Body of pancreas (tissue), 4 donors: ENCODE measurements around the gene RNF13. TPM values are rescaled to one million over a fixed set of nuclear protein-coding genes. Genes with fewer than 3 reads are reported as not detected.

Experiments used
- ATAC-seq: fragments of 150-250 bp; one replicate; pipeline ENCODE4 v1.9.1; 2016
- DNase-seq, 4 donors: peaks; one replicate each; pipeline ENCODE4 v3.0.0-alpha.2; 2019
- H3K27ac ChIP-seq, 4 donors: fragments of 200-600 bp; sonication (generic); 1 replicate in 3 of 4; 2 replicates in 1 of 4; pipeline versions ENCODE4 v1.5.1 to v1.6.1; 2016 to 2019; ENCODE audit warnings: mild to moderate bottlenecking in 1 of 4, mixed read lengths in 1 of 4, moderate library complexity in 1 of 4
- H3K27me3 ChIP-seq, 2 donors: fragments of 200-600 bp; sonication (generic); one replicate each; pipeline ENCODE4 v1.6.0; 2016; ENCODE audit warnings: mild to moderate bottlenecking in 1 of 2
- H3K36me3 ChIP-seq, 2 donors: fragments of 200-600 bp; sonication (generic); replicated peaks in 1 of 2; 2 replicates each; pipeline ENCODE4 v1.5.1; 2016; ENCODE audit warnings: low read depth in 2 of 2; ENCODE audit not compliant: insufficient read depth in 1 of 2
- H3K4me1 ChIP-seq: fragments of 200-600 bp; sonication (generic); one replicate; pipeline ENCODE4 v1.6.0; 2016
- H3K4me3 ChIP-seq, 2 donors: fragments of 200-600 bp; sonication (generic); 1 replicate in 1 of 2; 2 replicates in 1 of 2; pipeline ENCODE4 v1.5.1; 2016 to 2019
- H3K9me3 ChIP-seq, 3 donors: fragments of 200-600 bp; sonication (generic); 1 replicate in 2 of 3; 2 replicates in 1 of 3; pipeline ENCODE4 v1.5.1; 2016
- POLR2A ChIP-seq, 3 donors: fragments of 450-650 bp; IDR thresholded peaks; one replicate each; pipeline ENCODE4 v1.6.1; 2016; ENCODE audit warnings: antibody characterized with exemption in 3 of 3, mild to moderate bottlenecking in 2 of 3
- WGBS, 2 donors: methylation state at CpG; one replicate each; pipeline ENCODE4 v1.1.5; 2017; 5-methylcytosine and 5-hydroxymethylcytosine counted together
- intact Hi-C: fragments of 100-400 bp; cut with DNase I; formaldehyde crosslinking; loops from one replicate; pipeline ENCODE4 v1.15.1; 2023
- total RNA-seq, 2 donors: library from RNA; depleted of rRNA; stranded (reverse); fragments of >200 nt; gene quantifications; one replicate each; pipeline ENCODE4 v1.1.0, GENCODE V29; 2016
- TF ChIP-seq, protein P1 (sequence below), 7 experiments: fragments of 450-650 bp in 4 of 7; fragments of 200-600 bp in 3 of 7; sonication (generic) in 3 of 7; IDR thresholded peaks; one replicate each; pipeline ENCODE4 v1.5.1; 2016 to 2019; ENCODE audit warnings: antibody characterized with exemption in 7 of 7

Gene RNF13
- total RNA-seq, 2 donors from 2014 or later = 26.4 to 52.4 TPM

DNA sequence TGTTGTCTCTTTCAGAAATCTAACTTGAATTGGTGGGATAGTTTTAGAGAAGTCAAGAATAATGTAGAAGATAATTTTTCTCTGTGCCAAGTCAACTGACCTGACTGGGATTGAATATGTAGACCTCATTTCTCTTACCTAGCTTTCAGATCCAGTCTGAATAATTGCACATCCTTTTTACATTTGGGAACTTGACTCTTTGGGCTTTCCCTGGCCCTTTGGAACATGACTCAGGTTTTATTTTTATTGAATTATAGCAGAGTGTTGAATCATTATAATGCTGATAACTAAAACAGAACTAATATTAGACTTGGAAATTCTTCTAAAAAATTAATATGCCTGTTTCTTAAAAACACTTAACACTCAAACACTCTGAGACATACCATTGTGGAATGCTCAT lies 81.2 kb downstream of the RNF13 start:
- DNase-seq (no peak), ATAC-seq (no peak)
- no peak overlapping the region for H3K4me3 ChIP-seq
- no peaks in the 10 kb centered on the region for H3K36me3 ChIP-seq
- TF ChIP-seq POLR2A (IDR thresholded peaks at IDR 0.05) = no peak
- TF ChIP-seq, protein P1, sequence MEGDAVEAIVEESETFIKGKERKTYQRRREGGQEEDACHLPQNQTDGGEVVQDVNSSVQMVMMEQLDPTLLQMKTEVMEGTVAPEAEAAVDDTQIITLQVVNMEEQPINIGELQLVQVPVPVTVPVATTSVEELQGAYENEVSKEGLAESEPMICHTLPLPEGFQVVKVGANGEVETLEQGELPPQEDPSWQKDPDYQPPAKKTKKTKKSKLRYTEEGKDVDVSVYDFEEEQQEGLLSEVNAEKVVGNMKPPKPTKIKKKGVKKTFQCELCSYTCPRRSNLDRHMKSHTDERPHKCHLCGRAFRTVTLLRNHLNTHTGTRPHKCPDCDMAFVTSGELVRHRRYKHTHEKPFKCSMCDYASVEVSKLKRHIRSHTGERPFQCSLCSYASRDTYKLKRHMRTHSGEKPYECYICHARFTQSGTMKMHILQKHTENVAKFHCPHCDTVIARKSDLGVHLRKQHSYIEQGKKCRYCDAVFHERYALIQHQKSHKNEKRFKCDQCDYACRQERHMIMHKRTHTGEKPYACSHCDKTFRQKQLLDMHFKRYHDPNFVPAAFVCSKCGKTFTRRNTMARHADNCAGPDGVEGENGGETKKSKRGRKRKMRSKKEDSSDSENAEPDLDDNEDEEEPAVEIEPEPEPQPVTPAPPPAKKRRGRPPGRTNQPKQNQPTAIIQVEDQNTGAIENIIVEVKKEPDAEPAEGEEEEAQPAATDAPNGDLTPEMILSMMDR (IDR thresholded peaks at IDR 0.05) = no peak
- no peaks in the 10 kb centered on the region for H3K27me3 ChIP-seq
- H3K9me3 ChIP-seq = no peaks in the 10 kb centered on the region
- no peaks in the 10 kb centered on the region for H3K4me1 ChIP-seq
- H3K27ac ChIP-seq = no peak overlapping the region
- intact Hi-C loops = no loop called here

DNA sequence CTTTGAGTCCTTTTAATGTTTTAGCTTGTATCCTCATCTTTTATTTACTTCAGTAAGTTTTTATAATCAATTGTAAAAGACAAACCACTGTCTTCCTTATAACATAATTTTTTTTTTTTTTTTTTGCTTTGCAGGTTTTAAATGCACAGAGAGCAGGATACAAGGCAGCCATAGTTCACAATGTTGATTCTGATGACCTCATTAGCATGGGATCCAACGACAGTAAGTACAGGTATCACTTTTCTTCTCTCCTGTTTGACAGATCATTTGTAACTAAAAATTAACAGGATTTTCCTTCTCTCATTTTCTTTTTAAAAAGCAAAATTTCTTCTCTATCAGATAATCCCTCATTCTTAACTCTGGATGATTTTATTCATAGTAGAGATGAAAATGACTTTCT lies 82.3 kb downstream of the RNF13 start:
- no peaks in the 10 kb centered on the region for H3K36me3 ChIP-seq
- no peak for ATAC-seq
- H3K27ac ChIP-seq = no peak overlapping the region
- H3K4me3 ChIP-seq = no peak overlapping the region
- H3K27me3 ChIP-seq = no peaks in the 10 kb centered on the region
- no peaks in the 10 kb centered on the region for H3K9me3 ChIP-seq
- DNase-seq = no peak
- TF ChIP-seq, protein P1 (IDR thresholded peaks at IDR 0.05) = no peak
- no peak for TF ChIP-seq POLR2A (IDR thresholded peaks at IDR 0.05)
- 41 to 65% methylated on average over 1 of the region's 1 CpG for WGBS, 2 donors
- H3K4me1 ChIP-seq = no peaks in the 10 kb centered on the region
- intact Hi-C loops = no loop called here

DNA sequence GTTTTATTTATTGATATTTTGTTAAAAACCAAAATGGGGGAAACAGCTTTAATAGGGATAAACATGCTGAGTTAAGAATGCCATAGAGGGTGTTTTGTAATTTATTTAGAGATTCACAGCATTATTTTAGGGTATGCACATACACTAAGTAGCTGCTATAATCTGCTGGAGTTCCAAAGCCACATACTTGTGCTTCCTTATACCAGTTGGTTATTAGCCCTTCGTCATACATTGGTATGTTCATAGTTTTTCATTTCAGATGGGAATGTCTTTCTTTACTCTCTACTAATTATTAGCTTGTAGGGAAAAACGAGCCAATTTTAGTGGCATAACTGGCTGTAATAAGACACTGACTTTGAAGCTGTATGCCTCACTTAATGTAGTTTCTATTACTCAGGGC lies 82.8 kb downstream of the RNF13 start:
- Histone ChIP-seq H3K36me3 (no peaks in the 10 kb centered on the region), H3K4me3 (no peak overlapping the region), H3K27ac (no peak overlapping the region), H3K4me1 (no peaks in the 10 kb centered on the region), H3K9me3 (no peaks in the 10 kb centered on the region), H3K27me3 (no peaks in the 10 kb centered on the region)
- intact Hi-C loops = no loop called here
- TF ChIP-seq, protein P1 (IDR thresholded peaks at IDR 0.05) = no peak
- TF ChIP-seq POLR2A (IDR thresholded peaks at IDR 0.05) = no peak
- ATAC-seq (peak; percentile 63), DNase-seq (no peak)
- WGBS, 2 donors = 60 to 80% methylated on average over 2 of the region's 2 CpGs

DNA sequence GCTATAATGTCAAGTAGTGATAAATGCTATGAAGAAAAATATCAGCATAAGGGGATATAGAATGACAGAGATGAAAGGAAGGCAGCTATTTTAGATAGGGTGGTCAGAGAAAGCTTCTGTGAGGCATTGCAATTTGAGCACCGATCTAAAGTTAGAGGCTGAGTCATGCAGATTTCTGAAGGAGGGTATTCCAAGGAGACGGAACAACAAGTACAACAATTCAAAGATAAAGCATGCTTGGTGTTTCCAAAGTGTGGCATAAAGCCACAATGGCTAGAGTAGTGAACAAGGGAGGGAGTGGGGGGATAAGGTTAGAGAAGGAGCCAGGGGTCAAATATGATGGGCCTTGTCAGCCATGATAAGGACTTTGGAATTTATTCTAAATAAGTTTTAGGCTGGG lies 85.8 kb downstream of the RNF13 start:
- no peaks in the 10 kb centered on the region for H3K4me1 ChIP-seq
- no peak for ATAC-seq
- no peaks in the 10 kb centered on the region for H3K27me3 ChIP-seq
- no peaks in the 10 kb centered on the region for H3K9me3 ChIP-seq
- H3K4me3 ChIP-seq = no peak overlapping the region
- intact Hi-C loops = no loop called here
- WGBS, 2 donors = 94 to 98% methylated on average over 2 of the region's 2 CpGs
- TF ChIP-seq POLR2A (IDR thresholded peaks at IDR 0.05) = no peak
- TF ChIP-seq, protein P1 (IDR thresholded peaks at IDR 0.05) = no peak
- no peak for DNase-seq
- H3K27ac ChIP-seq = no peak overlapping the region
- no peaks in the 10 kb centered on the region for H3K36me3 ChIP-seq

DNA sequence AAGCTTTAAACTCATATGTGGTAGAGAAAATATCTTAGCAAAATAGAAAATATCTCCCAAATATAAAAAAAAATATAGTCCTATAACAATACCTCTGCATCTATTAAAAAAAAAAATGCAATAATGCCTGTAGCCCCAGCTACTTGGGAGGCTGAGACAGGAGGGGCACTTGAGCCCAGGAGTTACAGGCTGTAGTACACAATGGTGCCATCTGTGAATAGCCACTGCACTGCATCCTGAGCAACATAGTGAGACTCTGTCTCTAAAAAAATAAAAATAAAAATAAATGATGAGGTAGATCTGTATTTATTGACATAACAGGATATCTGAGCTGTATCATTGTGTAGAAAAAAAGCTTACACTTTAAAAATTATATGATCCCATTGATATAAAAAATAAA lies 87.3 kb downstream of the RNF13 start:
- intact Hi-C loops = no loop called here
- no peak for DNase-seq
- no peak for TF ChIP-seq POLR2A (IDR thresholded peaks at IDR 0.05)
- TF ChIP-seq, protein P1 (IDR thresholded peaks at IDR 0.05) = no peak
- no peaks in the 10 kb centered on the region for H3K9me3 ChIP-seq
- H3K27ac ChIP-seq = no peak overlapping the region
- no peaks in the 10 kb centered on the region for H3K4me1 ChIP-seq
- H3K36me3 ChIP-seq = no peaks in the 10 kb centered on the region
- no peak overlapping the region for H3K4me3 ChIP-seq
- no peak for ATAC-seq
- no peaks in the 10 kb centered on the region for H3K27me3 ChIP-seq
